Measurements from ENCODE around the gene NUCB2. TPM values are rescaled to one million over a fixed set of nuclear protein-coding genes. Genes with fewer than 3 reads are reported as not detected.

The NUCB2 gene
- total RNA-seq, 1 donor from 2014 or later, result 69.4 TPM

GRCh38 chr11:17379383-17380180, 103.0 kb downstream of the NUCB2 start:
- Histone ChIP-seq H3K36me3 (no peaks in the 10 kb centered on the region), H3K4me1 (no peaks in the 10 kb centered on the region), H3K27me3 (no peaks in the 10 kb centered on the region), H3K27ac (no peak overlapping the region), H3K4me3 (no peak overlapping the region), H3K9me3 (no peaks in the 10 kb centered on the region)
- intact Hi-C loops (cut with DNase I), result no loop called here
- DNase-seq, result no peak
- no peak for ATAC-seq
- no peak for TF ChIP-seq CTCF (IDR thresholded peaks at IDR 0.05)

- intact Hi-C loops (cut with DNase I), result no loop called here
- no peaks in the 10 kb centered on the region for H3K4me1 ChIP-seq
Observed at GRCh38 chr11:17381156-17381555, 104.6 kb downstream of the NUCB2 start.

More at GRCh38 chr11:17381156-17381555, 104.6 kb downstream of the NUCB2 start:
- Histone ChIP-seq H3K4me3 (no peak overlapping the region), H3K36me3 (no peaks in the 10 kb centered on the region), H3K9me3 (no peaks in the 10 kb centered on the region), H3K27ac (no peak overlapping the region), H3K27me3 (no peaks in the 10 kb centered on the region)
- DNase-seq, result no peak
- TF ChIP-seq CTCF (IDR thresholded peaks at IDR 0.05), result no peak
- no peak for ATAC-seq

Other genes starting within 250 kb of the NUCB2 start
- 755 TPM for gene RPS13, start 199.1 kb upstream of the NUCB2 start, total RNA-seq
- gene PIK3C2A, start 68.8 kb upstream of the NUCB2 start, total RNA-seq, result 96.8 TPM
- 5.6 TPM for gene NCR3LG1, start 75.1 kb downstream of the NUCB2 start, total RNA-seq
- 6.3 TPM for gene KCNJ11, start 111.9 kb downstream of the NUCB2 start, total RNA-seq
- 4.7 TPM for gene ABCC8, start 200.1 kb downstream of the NUCB2 start, total RNA-seq